NCI-H2196 (cell line): ENCODE measurements around the gene NBAS.
"Not testable (repeated sequence)": the region's sequence is repeated elsewhere in the genome, so short reads cannot be mapped to it uniquely, and the experiment has no call there.

Experiments used
- DNase-seq: peaks from one replicate; lab custom pipeline; 2025; ENCODE audit not compliant: unreplicated experiment; lab: John Stamatoyannopoulos, UW

Gene NBAS

DNA sequence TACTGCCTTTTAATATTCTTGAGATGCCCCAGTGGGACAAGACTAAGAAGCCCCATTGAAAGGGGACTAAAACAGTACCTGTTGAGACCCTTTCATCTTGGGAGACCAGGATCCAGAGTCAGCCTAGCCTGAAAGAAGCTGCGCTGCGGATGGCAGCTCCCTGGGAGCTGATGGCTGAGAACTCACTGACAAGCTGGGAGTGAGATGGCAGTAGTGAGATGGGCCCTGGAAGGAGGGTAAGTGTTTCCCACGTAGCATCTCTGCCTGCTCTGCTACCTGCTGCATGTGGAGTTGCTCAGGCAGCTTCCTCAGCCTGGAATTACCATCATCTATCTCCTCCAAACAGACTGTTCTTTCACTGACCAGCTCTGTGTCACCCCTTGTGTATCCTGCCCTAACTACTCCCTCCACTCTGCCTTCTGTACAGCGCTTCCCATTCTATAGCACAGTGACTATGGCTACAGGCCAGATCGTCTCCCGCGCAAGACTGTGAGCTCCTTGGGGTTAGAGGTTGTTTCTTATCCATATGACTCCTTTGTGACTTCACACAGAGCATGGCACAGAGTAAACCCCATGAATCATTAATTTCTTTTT is 330.4 kb downstream of the NBAS start:
- DNase-seq = no peak

- no peak for DNase-seq
Observed at GRCh38 chr2:15226661-15227060, 334.5 kb downstream of the NBAS start.

DNA sequence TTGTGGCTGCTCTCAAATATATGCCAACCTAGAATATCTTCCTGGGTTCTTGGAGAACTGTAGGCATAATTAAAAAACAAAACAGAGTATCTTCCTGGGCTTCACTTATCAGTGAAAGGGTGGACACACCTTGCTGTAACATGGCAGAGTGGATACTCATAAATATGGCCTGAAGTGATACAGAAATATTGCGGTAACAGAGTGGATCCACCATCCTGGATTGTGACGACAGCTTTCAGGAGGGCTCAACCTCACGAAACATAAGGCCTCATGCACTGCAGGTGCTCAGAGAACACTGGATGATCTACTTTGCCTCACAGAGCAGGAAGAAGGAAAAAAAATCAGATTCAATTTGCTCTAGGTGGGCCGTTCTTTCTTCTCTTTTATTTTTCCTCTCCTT is 336.0 kb downstream of the NBAS start:
- no peak for DNase-seq

DNA sequence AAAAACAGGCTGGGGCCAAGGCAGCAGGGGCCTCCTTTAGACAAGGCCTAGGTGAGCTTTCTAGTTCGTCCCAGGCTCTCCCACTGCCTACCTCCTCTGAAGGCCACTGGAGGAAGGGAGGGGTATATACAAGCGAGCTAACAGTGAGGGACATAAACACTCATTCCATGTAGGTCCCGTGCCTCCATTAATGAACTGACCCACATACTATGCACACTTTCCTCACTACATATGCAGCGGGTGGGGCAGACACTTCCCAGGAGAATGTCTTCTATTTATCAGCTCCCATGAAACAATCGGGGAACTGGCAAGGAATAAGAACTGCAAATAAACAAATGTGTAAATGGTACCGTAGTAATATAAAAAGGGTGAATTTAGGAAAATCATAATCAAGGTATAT is 336.5 kb downstream of the NBAS start:
- no peak for DNase-seq

- no peak for DNase-seq
Observed at GRCh38 chr2:15223887-15224286, 337.2 kb downstream of the NBAS start.

DNA sequence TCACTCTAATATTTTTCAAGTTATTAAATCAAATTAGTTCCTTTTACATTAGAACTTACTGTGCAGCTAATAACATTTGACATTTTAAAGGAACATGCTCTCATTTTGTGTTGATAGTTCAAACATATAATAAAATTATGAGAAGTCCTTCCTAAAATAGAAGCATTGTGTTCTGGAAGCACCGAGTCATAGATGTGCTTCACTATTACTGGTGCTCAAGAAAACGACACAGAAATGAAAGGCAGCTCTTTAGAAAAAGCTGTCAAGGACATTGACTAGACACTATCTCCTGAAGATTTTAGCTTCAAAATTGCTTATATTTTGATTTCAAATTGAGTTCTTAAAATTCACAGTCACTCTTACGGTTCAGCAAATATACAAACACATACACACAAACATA is 338.3 kb downstream of the NBAS start:
- no peak for DNase-seq

DNA sequence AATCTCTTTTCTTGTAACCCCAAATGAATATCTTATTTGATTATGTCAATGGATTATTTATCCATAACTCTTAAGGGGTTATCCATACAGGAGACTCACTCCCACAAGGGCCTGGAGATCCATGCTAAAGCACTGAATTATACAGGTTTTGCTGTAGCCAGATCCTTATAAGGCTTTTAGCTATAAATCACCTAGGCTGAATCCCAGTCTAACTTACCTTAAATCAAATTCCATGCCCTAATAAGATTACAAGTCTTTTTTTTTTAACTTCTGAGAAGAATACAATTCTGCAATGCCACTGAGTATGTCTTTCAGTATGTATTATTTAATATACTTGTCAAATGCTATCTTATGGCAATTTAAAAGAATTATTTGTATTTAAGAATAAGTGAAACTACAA is 340.5 kb downstream of the NBAS start:
- DNase-seq = no peak

GRCh38 chr2:15218423-15219086 is 342.6 kb downstream of the NBAS start:
- no peak for DNase-seq

- no peak for DNase-seq
Observed at GRCh38 chr2:15212249-15212648, 348.9 kb downstream of the NBAS start.

- DNase-seq = not testable (repeated sequence)
Observed at GRCh38 chr2:15210542-15210941, 350.6 kb downstream of the NBAS start.

GRCh38 chr2:15206419-15206818 is 354.7 kb downstream of the NBAS start:
- DNase-seq = no peak

GRCh38 chr2:15205562-15205961 is 355.6 kb downstream of the NBAS start:
- DNase-seq = no peak

- no peak for DNase-seq
Observed at GRCh38 chr2:15201009-15201408, 360.1 kb downstream of the NBAS start.

DNA sequence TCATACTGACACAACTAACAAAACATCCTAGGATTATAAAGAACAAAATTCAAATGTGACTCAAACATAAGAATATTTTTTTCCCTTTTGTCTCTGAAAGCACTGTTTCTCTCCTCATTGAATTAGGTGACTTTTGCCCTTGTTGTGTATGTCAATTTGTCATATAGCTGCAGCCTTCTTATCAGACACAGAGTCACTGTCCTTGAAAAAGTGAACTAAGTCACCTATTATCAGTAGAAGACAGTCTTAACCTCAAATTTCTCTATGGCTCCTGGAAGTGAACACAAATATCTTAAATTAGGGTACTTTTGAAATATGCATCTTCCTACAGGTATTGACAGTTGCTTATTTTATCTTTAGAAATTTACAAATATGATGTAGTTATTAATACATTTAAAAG is 360.6 kb downstream of the NBAS start:
- DNase-seq = no peak

GRCh38 chr2:15198051-15198450 is 363.1 kb downstream of the NBAS start:
- no peak for DNase-seq

DNA sequence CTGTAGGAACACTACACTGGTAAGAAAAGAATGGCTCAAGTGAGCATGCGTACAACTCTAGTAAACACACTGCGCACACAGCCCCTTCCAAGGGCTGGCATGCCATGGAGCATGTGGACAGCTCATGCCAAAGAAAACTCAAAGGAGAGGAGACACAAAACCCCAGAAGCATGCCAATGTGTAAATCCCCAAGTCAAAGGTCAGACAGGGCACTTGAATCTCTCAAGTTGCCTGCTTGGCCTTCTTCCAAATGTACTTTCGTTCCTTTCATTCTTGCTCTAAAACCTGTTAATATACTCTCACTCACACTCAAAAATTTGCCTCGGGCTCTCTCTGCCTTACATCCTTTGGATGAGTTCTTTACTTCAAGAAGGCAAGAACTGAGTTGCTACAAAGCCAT is 365.3 kb downstream of the NBAS start:
- peak; percentile 21 for DNase-seq

DNA sequence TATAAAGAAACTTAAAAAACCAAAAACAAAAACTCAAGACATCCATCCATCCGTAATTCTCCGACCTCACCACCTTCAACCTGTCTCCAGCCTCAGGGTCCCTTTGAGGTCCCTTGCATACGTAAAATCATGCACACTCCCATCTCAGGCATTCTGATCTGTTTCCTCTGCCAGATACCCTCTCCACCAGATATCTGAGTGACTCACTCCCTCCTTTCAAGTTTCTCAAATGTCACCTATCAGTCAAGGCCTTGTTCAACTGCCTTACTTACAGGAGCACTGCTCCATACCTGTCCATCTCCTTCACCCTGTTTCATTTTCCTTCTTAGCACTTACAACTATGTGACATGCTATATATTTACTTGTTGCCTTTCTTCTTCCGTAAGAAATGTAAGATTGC is 369.3 kb downstream of the NBAS start:
- no peak for DNase-seq

DNA sequence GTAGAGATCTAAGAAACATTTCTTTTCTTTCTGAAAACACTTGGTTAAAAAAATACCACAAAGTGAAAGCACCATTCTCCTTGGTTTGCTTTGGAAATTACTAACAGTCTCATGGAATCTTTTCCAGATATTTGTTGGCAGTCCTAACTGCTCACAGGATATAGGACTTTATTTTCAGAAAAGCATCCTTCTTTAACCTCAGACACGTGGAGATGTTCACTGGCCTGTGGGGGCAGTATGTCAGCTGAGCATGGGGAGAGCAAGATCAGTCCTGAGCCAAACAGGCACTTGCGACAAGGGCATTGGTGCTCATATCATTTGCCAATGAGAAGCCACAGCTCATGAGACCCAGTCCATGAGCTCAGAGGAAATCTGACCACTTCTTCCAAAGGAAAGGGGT is 371.9 kb downstream of the NBAS start:
- DNase-seq = no peak

- no peak for DNase-seq
Observed at GRCh38 chr2:15187702-15188101, 373.4 kb downstream of the NBAS start.

- DNase-seq = no peak
Observed at GRCh38 chr2:15186118-15186517, 375.0 kb downstream of the NBAS start.

DNA sequence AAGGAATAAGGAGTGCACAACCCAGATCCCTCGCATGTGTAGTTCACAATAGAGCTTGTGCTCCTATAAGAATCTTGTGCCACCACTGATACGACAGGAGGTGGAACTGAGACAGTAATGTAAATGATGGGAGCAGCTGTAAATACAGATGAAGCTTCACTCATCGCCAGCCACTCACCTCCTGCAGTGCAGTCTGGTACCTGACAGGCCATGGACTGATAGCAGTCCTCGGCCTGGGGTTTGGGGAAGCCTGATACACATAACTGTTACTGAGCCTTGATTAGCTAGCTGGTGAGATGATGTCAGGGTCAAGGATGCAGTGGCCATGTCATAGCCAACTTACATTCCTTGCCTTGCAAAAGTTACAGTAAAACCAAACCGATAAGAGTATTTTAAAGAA is 376.6 kb downstream of the NBAS start:
- DNase-seq = no peak

GRCh38 chr2:15182275-15182674 is 378.9 kb downstream of the NBAS start:
- DNase-seq = no peak

DNA sequence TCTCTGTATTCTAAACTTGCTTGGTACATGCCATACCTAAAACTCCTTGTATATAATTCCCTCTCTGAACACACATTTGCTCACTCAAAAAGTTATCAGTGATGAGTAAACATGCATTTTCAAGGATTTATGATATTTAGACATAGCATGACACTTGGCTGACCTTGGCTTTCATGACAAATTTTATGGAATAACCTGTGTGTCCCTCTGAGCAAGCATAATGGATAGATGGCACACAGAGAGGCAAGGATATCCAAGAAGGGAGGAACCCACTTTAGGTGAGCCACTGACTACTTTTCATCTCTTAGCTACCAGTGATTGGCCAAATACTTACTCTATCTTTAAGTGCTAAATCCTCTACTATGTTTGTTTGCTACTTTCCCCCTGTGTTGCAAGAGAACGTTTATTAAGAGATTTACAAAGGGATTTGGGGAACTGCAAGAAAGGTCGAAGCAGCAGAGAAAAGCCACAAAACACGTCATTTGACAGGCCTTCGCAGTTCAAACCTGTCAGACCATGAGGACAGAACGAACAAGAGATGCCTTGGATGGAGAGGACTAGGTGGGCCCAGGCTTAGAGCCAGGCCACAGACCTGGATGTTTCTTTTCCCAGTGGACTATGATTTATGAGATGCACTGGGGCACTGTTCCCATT is 379.9 kb downstream of the NBAS start:
- DNase-seq = no peak
